OCI-LY1 (cell line): Measurements from ENCODE around the gene S1PR4.

Experiments
- H2AFZ ChIP-seq: fragments of 200-600 bp; sonication (generic), shearing (Covaris generic); 2 replicates; pipeline ENCODE4 v1.6.0; 2014; ENCODE audit warnings: antibody characterized with exemption, mild to moderate bottlenecking, low read length
- H3F3A ChIP-seq: fragments of 200-600 bp; sonication (generic), shearing (Covaris generic); 2 replicates; pipeline ENCODE4 v1.6.0; 2014; ENCODE audit warnings: mild to moderate bottlenecking, antibody characterized with exemption, low read length, moderate library complexity; ENCODE audit not compliant: insufficient read depth
- H3K27ac ChIP-seq: fragments of 200-600 bp; sonication (generic); 2 replicates; pipeline ENCODE4 v1.5.1; 2014; ENCODE audit warnings: low read length, mixed run types, mild to moderate bottlenecking, low read depth; ENCODE audit not compliant: poor library complexity, severe bottlenecking
- H3K27me3 ChIP-seq: fragments of 200-600 bp; sonication (generic); 2 replicates; pipeline ENCODE4 v1.6.0; 2014; ENCODE audit warnings: antibody characterized with exemption, mild to moderate bottlenecking, low read length, moderate library complexity; ENCODE audit not compliant: insufficient read depth
- H3K36me3 ChIP-seq: fragments of 200-600 bp; sonication (generic); 2 replicates; pipeline ENCODE4 v1.6.1; 2014; ENCODE audit warnings: mild to moderate bottlenecking, antibody characterized with exemption, low read length, moderate library complexity, mixed read lengths; ENCODE audit not compliant: insufficient read depth
- H3K4me1 ChIP-seq: fragments of 200-600 bp; sonication (generic); 2 replicates; pipeline ENCODE4 v1.5.1; 2014; ENCODE audit warnings: mild to moderate bottlenecking, low read length, moderate library complexity; ENCODE audit not compliant: insufficient read depth, severe bottlenecking
- H3K4me2 ChIP-seq: fragments of 200-600 bp; sonication (generic), shearing (Covaris generic); 2 replicates; pipeline ENCODE4 v1.6.1; 2014; ENCODE audit warnings: low read length
- H3K4me3 ChIP-seq: fragments of 200-600 bp; sonication (generic); 2 replicates; pipeline ENCODE4 v1.5.1; 2014; ENCODE audit warnings: low read length, low read depth, mild to moderate bottlenecking, mixed read lengths; ENCODE audit not compliant: poor library complexity, severe bottlenecking
- H3K79me2 ChIP-seq: fragments of 200-600 bp; shearing (Covaris generic); 2 replicates; pipeline ENCODE4 v1.6.1; 2016; ENCODE audit warnings: mixed run types, low read length, mixed read lengths; ENCODE audit not compliant: insufficient read depth
- H3K9ac ChIP-seq: fragments of 200-600 bp; sonication (generic), shearing (Covaris generic); 2 replicates; pipeline ENCODE4 v1.6.1; 2014; ENCODE audit warnings: mild to moderate bottlenecking, low read length, mixed read lengths
- H3K9me2 ChIP-seq: fragments of 200-600 bp; sonication (generic), shearing (Covaris generic); 2 replicates; pipeline ENCODE4 v1.6.1; 2014; ENCODE audit warnings: low read depth, mild to moderate bottlenecking, low read length, mixed read lengths
- H3K9me3 ChIP-seq: fragments of 200-600 bp; shearing (Covaris generic); 2 replicates; pipeline ENCODE4 v1.6.1; 2014; ENCODE audit warnings: low read length, mixed read lengths
- H4K20me1 ChIP-seq: fragments of 200-600 bp; sonication (generic), shearing (Covaris generic); 2 replicates; pipeline ENCODE4 v1.6.0; 2016; ENCODE audit warnings: mild to moderate bottlenecking, low read length; ENCODE audit not compliant: insufficient read depth
- EZH2 ChIP-seq: fragments of 200-600 bp; sonication (generic), shearing (Covaris generic); IDR thresholded peaks from 2 replicates; pipeline ENCODE4 v1.8.0; 2017; ENCODE audit warnings: borderline replicate concordance, mixed run types, mild to moderate bottlenecking, antibody characterized with exemption, low read length, moderate library complexity, mixed read lengths
- TF ChIP-seq, protein P1 (sequence below): fragments of 200-600 bp; sonication (generic), shearing (Covaris generic); IDR thresholded peaks from 2 replicates; pipeline ENCODE4 v1.5.1; 2017; ENCODE audit warnings: mild to moderate bottlenecking, antibody characterized with exemption, low read length, moderate library complexity, mixed read lengths

The S1PR4 gene

GRCh38 chr19:3225677-3226093, 47.1 kb downstream of the S1PR4 start:
- Histone ChIP-seq H3K9me3 (no peaks in the 10 kb centered on the region), H3K4me1 (no peaks in the 10 kb centered on the region), H2AFZ (no peak overlapping the region), H3K27ac (no peak overlapping the region), H3K79me2 (no peaks in the 10 kb centered on the region), H3K9ac (no peak overlapping the region), H3K4me2 (no peak overlapping the region), H3K4me3 (no peak overlapping the region), H4K20me1 (no peaks in the 10 kb centered on the region), H3K9me2 (no peaks in the 10 kb centered on the region), H3F3A (no peaks in the 10 kb centered on the region), H3K36me3 (no peaks in the 10 kb centered on the region), H3K27me3 (no peaks in the 10 kb centered on the region; the same call in 1 of the 2 replicates)
- no peak for TF ChIP-seq EZH2
- TF ChIP-seq, protein P1, sequence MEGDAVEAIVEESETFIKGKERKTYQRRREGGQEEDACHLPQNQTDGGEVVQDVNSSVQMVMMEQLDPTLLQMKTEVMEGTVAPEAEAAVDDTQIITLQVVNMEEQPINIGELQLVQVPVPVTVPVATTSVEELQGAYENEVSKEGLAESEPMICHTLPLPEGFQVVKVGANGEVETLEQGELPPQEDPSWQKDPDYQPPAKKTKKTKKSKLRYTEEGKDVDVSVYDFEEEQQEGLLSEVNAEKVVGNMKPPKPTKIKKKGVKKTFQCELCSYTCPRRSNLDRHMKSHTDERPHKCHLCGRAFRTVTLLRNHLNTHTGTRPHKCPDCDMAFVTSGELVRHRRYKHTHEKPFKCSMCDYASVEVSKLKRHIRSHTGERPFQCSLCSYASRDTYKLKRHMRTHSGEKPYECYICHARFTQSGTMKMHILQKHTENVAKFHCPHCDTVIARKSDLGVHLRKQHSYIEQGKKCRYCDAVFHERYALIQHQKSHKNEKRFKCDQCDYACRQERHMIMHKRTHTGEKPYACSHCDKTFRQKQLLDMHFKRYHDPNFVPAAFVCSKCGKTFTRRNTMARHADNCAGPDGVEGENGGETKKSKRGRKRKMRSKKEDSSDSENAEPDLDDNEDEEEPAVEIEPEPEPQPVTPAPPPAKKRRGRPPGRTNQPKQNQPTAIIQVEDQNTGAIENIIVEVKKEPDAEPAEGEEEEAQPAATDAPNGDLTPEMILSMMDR: no peak

DNA sequence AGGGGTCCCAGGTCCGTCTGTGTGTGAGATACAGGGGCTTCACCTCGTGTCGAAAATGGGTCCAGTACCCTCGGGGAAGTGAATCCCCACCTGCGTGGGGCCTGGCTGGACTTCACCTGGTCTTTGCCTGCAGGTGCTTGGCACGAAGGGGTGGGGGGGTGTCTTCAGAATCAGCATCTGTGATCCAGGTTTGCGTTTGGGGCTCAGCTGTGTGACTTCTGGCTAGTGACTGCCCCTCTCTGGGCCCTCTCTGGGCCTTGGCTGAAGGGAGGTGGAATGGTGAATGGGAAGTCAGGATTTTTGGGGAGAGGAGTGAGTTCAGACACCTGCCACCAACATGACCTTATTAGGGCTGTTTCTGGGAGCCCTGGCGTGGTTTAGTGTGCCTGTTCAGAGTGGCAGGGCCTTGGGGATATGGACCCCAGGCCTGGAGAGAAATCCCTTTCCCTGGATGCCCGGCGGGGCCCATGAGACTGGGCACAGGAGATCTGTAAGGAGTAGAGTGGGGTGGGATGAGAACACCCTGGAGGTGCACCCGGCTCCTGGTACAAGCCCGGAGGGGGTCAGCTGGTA, 48.6 kb downstream of the S1PR4 start:
- no peaks in the 10 kb centered on the region; the same call in 1 of the 2 replicates for H3K27me3 ChIP-seq
- H3K9me2 ChIP-seq: no peaks in the 10 kb centered on the region
- no peak overlapping the region for H3K4me2 ChIP-seq

DNA sequence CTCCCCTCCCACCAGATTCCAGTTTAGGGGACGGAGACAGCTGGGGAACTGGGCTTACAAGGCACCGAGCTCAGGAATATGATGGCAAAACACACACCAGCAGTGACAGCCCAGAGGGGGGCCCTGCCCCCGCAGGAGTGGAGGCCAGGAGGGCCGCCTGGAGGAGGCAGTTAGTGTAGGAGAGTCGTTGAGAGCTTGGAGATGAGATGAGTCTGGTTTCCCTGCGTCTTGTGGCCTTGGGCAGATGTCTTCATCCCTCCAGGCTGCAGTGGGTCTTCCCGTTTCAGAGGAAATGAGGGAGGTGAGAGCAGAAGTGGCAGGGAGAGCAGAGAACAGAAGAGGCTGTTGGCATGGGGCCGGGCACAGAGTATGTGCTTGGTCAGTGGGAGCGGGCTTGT, 50.8 kb downstream of the S1PR4 start:
- no peaks in the 10 kb centered on the region for H3K79me2 ChIP-seq
- H3K9ac ChIP-seq: no peak overlapping the region
- no peaks in the 10 kb centered on the region for H3K9me2 ChIP-seq
- H2AFZ ChIP-seq: no peak overlapping the region
- no peaks in the 10 kb centered on the region for H3K36me3 ChIP-seq
- no peaks in the 10 kb centered on the region for H3K4me1 ChIP-seq
- no peak for TF ChIP-seq EZH2
- TF ChIP-seq, protein P1: no peak
- no peak overlapping the region for H3K27ac ChIP-seq
- no peak overlapping the region for H3K4me3 ChIP-seq
- no peaks in the 10 kb centered on the region for H4K20me1 ChIP-seq
- no peaks in the 10 kb centered on the region for H3F3A ChIP-seq
- no peak overlapping the region for H3K4me2 ChIP-seq
- H3K27me3 ChIP-seq: no peaks in the 10 kb centered on the region; the same call in 1 of the 2 replicates
- no peaks in the 10 kb centered on the region for H3K9me3 ChIP-seq

More for the DNA sequence above, 48.6 kb downstream of the S1PR4 start:
- Histone ChIP-seq H3K27ac (no peak overlapping the region), H3K36me3 (no peaks in the 10 kb centered on the region), H3K9ac (no peak overlapping the region), H3K4me1 (no peaks in the 10 kb centered on the region), H3K79me2 (no peaks in the 10 kb centered on the region), H4K20me1 (no peaks in the 10 kb centered on the region), H3K4me3 (no peak overlapping the region), H3K9me3 (no peaks in the 10 kb centered on the region), H2AFZ (no peak overlapping the region), H3F3A (no peaks in the 10 kb centered on the region)
- TF ChIP-seq, protein P1: no peak
- TF ChIP-seq EZH2: no peak
